Neural progenitor cell (in vitro differentiated cells): ENCODE measurements around the gene MAML3.

Experiments used
- EZH2 ChIP-seq: fragments of 200-600 bp; sonication (generic); IDR thresholded peaks from 2 replicates; pipeline ENCODE4 v1.6.1; 2017; ENCODE audit warnings: antibody characterized with exemption, mild to moderate bottlenecking, moderate library complexity
- EZH2phosphoT487 ChIP-seq: fragments of 200-600 bp; sonication (generic); IDR thresholded peaks from 2 replicates; pipeline ENCODE4 v1.6.1; 2017; ENCODE audit warnings: antibody characterized with exemption
- TF ChIP-seq, protein P1 (sequence below): fragments of 200-600 bp; sonication (generic); IDR thresholded peaks from 2 replicates; pipeline ENCODE4 v1.5.1; 2017; ENCODE audit warnings: antibody characterized with exemption, mild to moderate bottlenecking

DNA sequence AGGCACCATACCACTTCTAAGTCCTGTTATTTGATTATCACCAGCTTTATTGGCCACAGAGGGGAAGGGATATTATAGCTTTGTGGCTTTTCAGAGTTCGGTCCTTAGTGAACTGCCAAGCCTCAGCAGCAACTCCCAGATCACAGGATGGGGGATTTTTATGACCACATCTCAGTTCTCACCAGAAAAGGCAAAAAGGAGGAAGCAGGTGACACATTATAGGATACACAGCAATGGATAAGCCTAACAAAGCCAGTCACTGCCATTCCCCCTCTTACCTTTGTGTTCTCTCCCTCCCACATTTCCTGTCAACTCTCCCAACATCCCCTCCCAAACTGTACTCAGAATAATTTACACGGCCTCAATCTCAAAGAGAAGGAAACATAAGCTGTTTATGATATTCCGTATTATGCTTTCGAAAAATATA lies 345.6 kb downstream of the MAML3 start:
- TF ChIP-seq EZH2 = no peak
- TF ChIP-seq, protein P1, sequence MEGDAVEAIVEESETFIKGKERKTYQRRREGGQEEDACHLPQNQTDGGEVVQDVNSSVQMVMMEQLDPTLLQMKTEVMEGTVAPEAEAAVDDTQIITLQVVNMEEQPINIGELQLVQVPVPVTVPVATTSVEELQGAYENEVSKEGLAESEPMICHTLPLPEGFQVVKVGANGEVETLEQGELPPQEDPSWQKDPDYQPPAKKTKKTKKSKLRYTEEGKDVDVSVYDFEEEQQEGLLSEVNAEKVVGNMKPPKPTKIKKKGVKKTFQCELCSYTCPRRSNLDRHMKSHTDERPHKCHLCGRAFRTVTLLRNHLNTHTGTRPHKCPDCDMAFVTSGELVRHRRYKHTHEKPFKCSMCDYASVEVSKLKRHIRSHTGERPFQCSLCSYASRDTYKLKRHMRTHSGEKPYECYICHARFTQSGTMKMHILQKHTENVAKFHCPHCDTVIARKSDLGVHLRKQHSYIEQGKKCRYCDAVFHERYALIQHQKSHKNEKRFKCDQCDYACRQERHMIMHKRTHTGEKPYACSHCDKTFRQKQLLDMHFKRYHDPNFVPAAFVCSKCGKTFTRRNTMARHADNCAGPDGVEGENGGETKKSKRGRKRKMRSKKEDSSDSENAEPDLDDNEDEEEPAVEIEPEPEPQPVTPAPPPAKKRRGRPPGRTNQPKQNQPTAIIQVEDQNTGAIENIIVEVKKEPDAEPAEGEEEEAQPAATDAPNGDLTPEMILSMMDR = no peak
- TF ChIP-seq EZH2phosphoT487 = no peak
